Measurements from ENCODE around the gene SOCS3. TPM values are rescaled to one million over a fixed set of nuclear protein-coding genes. Genes with fewer than 3 reads are reported as not detected.

Gene SOCS3
- total RNA-seq, 1 donor from 2014 or later, result 620 TPM

DNA sequence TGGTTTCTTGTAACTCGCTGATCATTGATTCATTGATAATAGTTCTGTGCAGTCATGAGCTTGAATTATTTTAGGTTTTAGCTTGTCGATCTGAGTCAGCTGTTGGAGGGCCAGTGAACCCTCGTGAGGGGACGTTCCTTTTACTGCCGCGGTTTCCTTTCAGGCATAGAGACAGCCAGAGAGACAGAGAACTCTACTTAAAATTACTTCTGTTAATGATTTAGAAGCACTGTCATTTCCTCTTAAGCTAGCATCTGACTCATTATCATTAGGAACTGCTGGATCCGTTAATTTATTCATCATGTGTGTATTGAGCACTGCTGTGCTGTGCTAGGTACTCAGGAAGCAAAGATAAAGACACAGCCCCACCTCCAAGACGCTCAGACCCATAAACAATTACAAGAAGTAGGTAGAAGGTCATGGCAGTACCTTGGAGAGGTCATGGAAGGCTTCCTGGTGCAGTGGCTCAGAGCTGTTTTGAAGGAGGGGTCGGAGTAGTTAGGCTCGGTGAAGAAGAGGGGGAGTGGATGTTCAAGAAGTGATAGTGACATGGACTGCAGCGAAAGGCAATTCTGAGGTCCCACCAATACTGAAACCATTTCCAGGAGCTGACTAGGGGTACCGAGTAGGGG lies 21.8 kb upstream of the SOCS3 start:
- intact Hi-C loops (cut with DNase I), result no loop called here
- DNase-seq (ENCODE audit: low spot score in 2 of 2), result no peak
- Histone ChIP-seq H3K4me3 (no peak overlapping the region), H3K9me3 (no peaks in the 10 kb centered on the region), H3K27me3 (no peaks in the 10 kb centered on the region), H3K4me1 (peaks cover 26 to 44% of the 10 kb centered on the region in 2 donors), H3K27ac (peak overlapping the region; percentile 35 to 56), H3K36me3 (no peaks in the 10 kb centered on the region)
- TF ChIP-seq, protein P1, sequence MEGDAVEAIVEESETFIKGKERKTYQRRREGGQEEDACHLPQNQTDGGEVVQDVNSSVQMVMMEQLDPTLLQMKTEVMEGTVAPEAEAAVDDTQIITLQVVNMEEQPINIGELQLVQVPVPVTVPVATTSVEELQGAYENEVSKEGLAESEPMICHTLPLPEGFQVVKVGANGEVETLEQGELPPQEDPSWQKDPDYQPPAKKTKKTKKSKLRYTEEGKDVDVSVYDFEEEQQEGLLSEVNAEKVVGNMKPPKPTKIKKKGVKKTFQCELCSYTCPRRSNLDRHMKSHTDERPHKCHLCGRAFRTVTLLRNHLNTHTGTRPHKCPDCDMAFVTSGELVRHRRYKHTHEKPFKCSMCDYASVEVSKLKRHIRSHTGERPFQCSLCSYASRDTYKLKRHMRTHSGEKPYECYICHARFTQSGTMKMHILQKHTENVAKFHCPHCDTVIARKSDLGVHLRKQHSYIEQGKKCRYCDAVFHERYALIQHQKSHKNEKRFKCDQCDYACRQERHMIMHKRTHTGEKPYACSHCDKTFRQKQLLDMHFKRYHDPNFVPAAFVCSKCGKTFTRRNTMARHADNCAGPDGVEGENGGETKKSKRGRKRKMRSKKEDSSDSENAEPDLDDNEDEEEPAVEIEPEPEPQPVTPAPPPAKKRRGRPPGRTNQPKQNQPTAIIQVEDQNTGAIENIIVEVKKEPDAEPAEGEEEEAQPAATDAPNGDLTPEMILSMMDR (IDR thresholded peaks at IDR 0.05), result no peak

DNA sequence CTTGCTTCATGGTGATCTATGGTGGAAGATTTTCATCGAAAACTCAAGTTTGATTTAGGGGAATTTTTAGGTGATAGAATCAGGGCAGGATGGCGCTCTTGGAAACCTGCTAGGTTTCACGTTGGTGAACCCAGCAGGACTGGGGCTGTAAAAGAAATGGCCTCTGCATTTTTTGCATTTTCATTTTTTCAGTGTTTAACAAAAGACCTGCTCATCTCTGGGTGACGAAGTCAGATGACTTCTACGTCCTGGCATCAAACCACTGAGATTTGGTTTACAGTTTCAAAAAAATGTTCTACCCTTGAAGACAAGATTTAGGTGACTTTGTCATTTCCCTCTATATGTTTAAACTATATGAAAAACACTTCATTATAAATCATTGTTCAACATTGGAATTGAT lies 20.5 kb upstream of the SOCS3 start:
- Histone ChIP-seq H3K36me3 (no peaks in the 10 kb centered on the region), H3K27ac (no peak overlapping the region), H3K4me1 (peaks cover 26 to 37% of the 10 kb centered on the region in 2 donors), H3K9me3 (no peaks in the 10 kb centered on the region), H3K27me3 (no peaks in the 10 kb centered on the region), H3K4me3 (no peak overlapping the region)
- TF ChIP-seq, protein P1 (IDR thresholded peaks at IDR 0.05), result no peak
- intact Hi-C loops (cut with DNase I), result no loop called here
- DNase-seq (ENCODE audit: low spot score in 2 of 2), result no peak

DNA sequence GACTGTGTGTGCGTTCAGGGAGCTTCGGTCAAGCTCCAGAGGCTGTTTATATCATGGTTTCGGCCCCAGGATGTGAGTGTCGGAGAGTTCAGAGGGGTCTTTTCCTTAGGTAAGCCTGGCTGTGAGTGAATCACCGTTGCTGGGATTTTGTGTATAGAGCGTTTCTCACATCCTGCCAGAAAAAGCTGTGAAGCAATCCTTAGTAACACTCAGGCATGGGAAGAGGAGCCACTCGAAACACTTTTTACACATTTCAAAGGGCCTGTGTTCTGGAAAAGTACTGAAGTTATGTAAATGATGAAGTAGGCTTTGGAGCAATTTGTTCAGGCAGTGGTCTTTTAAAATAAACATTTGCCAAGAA lies 19.2 kb upstream of the SOCS3 start:
- H3K4me1 ChIP-seq, result peaks cover 21 to 26% of the 10 kb centered on the region in 2 donors
- intact Hi-C loops (cut with DNase I), result loop anchor here (2.0 to 5.0 kb wide), 2 partner anchors 36 to 43 kb away; no protein-coding TSS in a partner anchor
- TF ChIP-seq, protein P1 (IDR thresholded peaks at IDR 0.05), result no peak

DNA sequence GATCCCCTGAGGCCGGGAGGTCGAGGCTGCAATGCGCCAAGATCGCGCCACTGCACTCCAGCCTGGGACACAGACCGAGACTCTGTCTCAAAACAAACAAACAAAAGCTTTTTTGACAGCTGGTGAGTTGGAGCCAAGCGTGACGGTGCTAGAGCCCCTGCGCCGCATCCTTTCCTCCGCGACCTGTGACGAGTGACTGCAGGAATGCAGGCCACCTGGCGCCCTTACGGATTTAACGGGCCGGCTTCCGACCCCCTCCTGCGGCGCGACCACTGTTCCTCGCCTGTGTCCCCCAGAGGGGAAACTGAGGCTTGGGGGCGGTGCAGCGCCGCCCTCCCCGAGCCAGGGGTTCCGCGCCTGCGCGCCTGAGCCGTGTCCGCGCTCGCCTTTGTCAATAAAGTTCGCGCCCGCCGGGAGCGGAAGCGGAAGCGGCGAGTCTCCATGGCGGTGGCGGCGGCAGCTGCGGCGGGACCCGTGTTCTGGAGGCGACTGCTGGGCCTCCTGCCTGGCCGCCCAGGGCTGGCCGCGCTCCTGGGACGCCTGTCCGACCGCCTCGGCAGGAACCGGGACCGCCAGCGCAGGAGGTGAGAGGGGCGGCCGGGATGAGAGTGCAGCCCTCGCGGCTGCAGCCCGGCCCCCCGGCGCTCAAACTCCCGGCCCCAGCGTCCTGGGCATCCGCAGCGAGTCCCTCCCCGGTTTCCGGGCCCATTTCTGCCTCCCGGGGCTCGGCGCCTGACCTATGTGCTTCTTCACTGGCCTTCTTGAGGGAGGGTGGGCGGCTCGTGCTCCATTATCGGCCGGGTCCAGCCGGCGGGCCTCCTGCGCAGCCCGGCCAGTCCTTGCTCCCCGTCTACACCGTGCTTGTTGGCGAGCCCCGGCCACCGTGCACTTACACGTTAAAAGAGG lies 18.6 kb upstream of the SOCS3 start, which contains the start of gene PGS1:
TSS of gene PGS1 (plus strand) at position 425 of the 906 bp plus-strand sequence. CDS start at position 442, 17 bp downstream.
- Histone ChIP-seq H3K27me3 (no peaks in the 10 kb centered on the region), H3K4me3 (peak within 1 kb of the TSS; percentile 86 to 97), H3K4me1 (peaks cover 18 to 23% of the 10 kb centered on the region in 2 donors), H3K36me3 (no peaks in the 10 kb centered on the region), H3K27ac (peak within 1 kb of the TSS; percentile 89 to 94), H3K9me3 (no peaks in the 10 kb centered on the region)
- intact Hi-C loops (cut with DNase I), result loop anchor here (1.0 to 5.0 kb wide), 3 partner anchors 18 to 44 kb away; partner anchors contain the start of gene SOCS3
- DNase-seq (ENCODE audit: low spot score in 2 of 2), result peak in 1 of 2 donors; percentile 89
- TF ChIP-seq, protein P1 (IDR thresholded peaks at IDR 0.05), result no peak

More for the DNA sequence above, 19.2 kb upstream of the SOCS3 start:
- H3K27me3 ChIP-seq, result no peaks in the 10 kb centered on the region
- no peak for DNase-seq (ENCODE audit: low spot score in 2 of 2)
- H3K9me3 ChIP-seq, result no peaks in the 10 kb centered on the region
- H3K4me3 ChIP-seq, result peak overlapping the region; percentile 86 to 97
- peak overlapping the region; percentile 89 to 94 for H3K27ac ChIP-seq
- H3K36me3 ChIP-seq, result no peaks in the 10 kb centered on the region

DNA sequence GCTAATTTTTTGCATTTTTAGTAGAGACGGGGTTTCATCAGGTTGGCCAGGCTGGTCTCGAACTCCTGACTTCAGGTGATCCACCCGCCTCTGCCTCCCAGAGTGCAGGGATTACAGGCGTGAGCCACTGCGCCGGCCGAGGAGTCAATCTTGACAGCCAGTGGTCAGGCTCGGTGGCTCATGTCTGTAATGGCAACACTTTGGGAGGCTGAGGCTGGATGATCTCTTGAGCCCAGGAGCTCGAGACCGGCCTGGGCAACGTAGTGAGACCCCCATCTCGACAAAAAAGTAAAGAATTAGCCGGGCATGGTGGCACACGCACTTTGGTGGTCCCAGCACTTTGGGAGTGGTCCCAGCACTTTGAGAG lies 18.0 kb upstream of the SOCS3 start:
- TF ChIP-seq, protein P1 (IDR thresholded peaks at IDR 0.05), result no peak
- intact Hi-C loops (cut with DNase I), result loop anchor here (1.0 to 5.0 kb wide), 3 partner anchors 18 to 44 kb away; partner anchors contain the start of gene SOCS3

More for the DNA sequence above, 18.0 kb upstream of the SOCS3 start:
- peak overlapping the region; percentile 89 to 94 for H3K27ac ChIP-seq
- peaks cover 13 to 19% of the 10 kb centered on the region in 2 donors for H3K4me1 ChIP-seq
- no peaks in the 10 kb centered on the region for H3K27me3 ChIP-seq
- H3K4me3 ChIP-seq, result peak overlapping the region; percentile 86 to 97
- H3K36me3 ChIP-seq, result no peaks in the 10 kb centered on the region
- no peaks in the 10 kb centered on the region for H3K9me3 ChIP-seq
- no peak for DNase-seq (ENCODE audit: low spot score in 2 of 2)
